H1 (cell line): ENCODE data around the gene STAG1. TPM values are rescaled to one million over a fixed set of nuclear protein-coding genes. Genes with fewer than 3 reads are reported as not detected.

ENCODE experiments used
- polyA plus RNA-seq, 7 experiments: library from polyadenylated mRNA; depleted of rRNA in 3 of 7; stranded (reverse) in 5 of 7; unstranded in 2 of 7; fragments of >200 nt in 5 of 7; fragments of 200-250 nt in 2 of 7; gene quantifications; 1 replicate in 5 of 7; 2 replicates in 1 of 7; 4 replicates in 1 of 7; pipeline versions ENCODE4 v1.2.1 to v1.2.3, GENCODE V29; 2011 to 2013; ENCODE audit warnings: missing spikeins in 2 of 7, mixed read lengths in 2 of 7
- small RNA-seq: library from polyadenylated mRNA; stranded (forward); fragments of <200 nt; extraction: miRNeasy Mini kit (QIAGEN cat#:217004); gene quantifications from one replicate; pipeline ENCODE3, GENCODE V24; 2013; ENCODE audit not compliant: insufficient read depth
- total RNA-seq: library from RNA; stranded (reverse); fragmentation: NEBNext Ultra II Directional; extraction: Animal tissue kit (Norgen Biotek cat#: 25700); gene quantifications from 2 replicates; pipeline ENCODE4 v1.2.1, GENCODE V29; 2021

STAG1 gene
- total and polyA plus RNA-seq, 2 of the 8 experiments (the other 6 are each of a cell fraction or from before 2014, with no cell fraction given): 4.6 to 23.4 TPM

Small RNA genes lying within 50 kb of the gene (small RNA-seq; reads per million reads assigned to genes)
- not detected for gene RNU6-1284P
- not detected for gene RNU6-789P

Other genes with a start within 250 kb of the STAG1 start
- 4.7 and 5.2 TPM in 2 replicates for gene SLC35G2, start 66.7 kb upstream of the STAG1 start, total RNA-seq
- 2.4 and 6.4 TPM in 2 replicates for gene SLC35G2, start 66.7 kb upstream of the STAG1 start, polyA plus RNA-seq (2011; rRNA removed)
- gene NCK1, start 109.8 kb upstream of the STAG1 start, total RNA-seq: 28.5 and 28.7 TPM in 2 replicates
- gene NCK1, start 109.8 kb upstream of the STAG1 start, polyA plus RNA-seq (2011; rRNA removed): 5.1 and 10.0 TPM in 2 replicates
- 1.6 and 2.6 TPM in 2 replicates for gene IL20RB, start 205.6 kb upstream of the STAG1 start, total RNA-seq
- gene IL20RB, start 205.6 kb upstream of the STAG1 start, polyA plus RNA-seq (2011; rRNA removed): 1.8 and 3.3 TPM in 2 replicates